ENCODE results near the gene RGS5.

- TF ChIP-seq CTCF (IDR thresholded peaks at IDR 0.05) (no peak), POLR2AphosphoS5 (IDR thresholded peaks at IDR 0.05) (no peak)
Observed at GRCh38 chr1:163188947-163189346, 13.8 kb downstream of the RGS5 start.

All from breast epithelium (tissue), 3 donors.